ENCODE data around the gene SNCA.

Gene SNCA

GRCh38 chr4:89704651-89705395 lies 132.1 kb downstream of the SNCA start:
- no peak for DNase-seq (ENCODE audit: low read depth)

GRCh38 chr4:89703829-89704590 lies 133.0 kb downstream of the SNCA start:
- DNase-seq (ENCODE audit: low read depth) = no peak

- DNase-seq (ENCODE audit: low read depth) = no peak
Measured at GRCh38 chr4:89700766-89701423, 136.1 kb downstream of the SNCA start.

- no peak for DNase-seq (ENCODE audit: low read depth)
Measured at GRCh38 chr4:89685690-89686089, 151.3 kb downstream of the SNCA start.

- DNase-seq (ENCODE audit: low read depth) = no peak
Measured at GRCh38 chr4:89685277-89685676, 151.7 kb downstream of the SNCA start.

- no peak for DNase-seq (ENCODE audit: low read depth)
Measured at GRCh38 chr4:89684536-89684935, 152.4 kb downstream of the SNCA start.

- no peak for DNase-seq (ENCODE audit: low read depth)
Measured at GRCh38 chr4:89682808-89683207, 154.2 kb downstream of the SNCA start.

GRCh38 chr4:89681671-89682070 lies 155.3 kb downstream of the SNCA start:
- no peak for DNase-seq (ENCODE audit: low read depth)

GRCh38 chr4:89681219-89681618 lies 155.7 kb downstream of the SNCA start:
- DNase-seq (ENCODE audit: low read depth) = no peak

GRCh38 chr4:89674876-89675459 lies 162.0 kb downstream of the SNCA start:
- no peak for DNase-seq (ENCODE audit: low read depth)
